ENCODE results near the gene MOGAT2. TPM values are rescaled to one million over a fixed set of nuclear protein-coding genes. Genes with fewer than 3 reads are reported as not detected.

Gene MOGAT2
- total and polyA plus RNA-seq, 2 of the 13 experiments (the other 11 are each of a cell fraction or from before 2014, with no cell fraction given), result 27.2 to 27.8 TPM

- no peak for TF ChIP-seq E2F1 (CRISPR knock-in tag; IDR thresholded peaks at IDR 0.05)
These were observed 61.3 kb downstream of the MOGAT2 start (continued) for GRCh38 chr11:75778962-75779361.

GRCh38 chr11:75779960-75780359, 62.3 kb downstream of the MOGAT2 start:
- intact Hi-C loops (cut with micrococcal nuclease; ENCODE audit: unreplicated experiment), result no loop called here
- Histone ChIP-seq H3K27me3 (ENCODE audit: control insufficient read depth in 1 of 2, insufficient read depth in 2 of 2, low read length in 2 of 2) (no peaks in the 10 kb centered on the region), H3K4me2 (ENCODE audit: low read depth, low read length) (no peak overlapping the region), H3K9me3 (ENCODE audit: low read length) (no peaks in the 10 kb centered on the region), H3K4me3 (replicated peaks in 1 of 3; ENCODE audit: insufficient read depth in 1 of 3, low read depth in 2 of 3, low read length in 3 of 3) (no peak overlapping the region), H3K79me2 (ENCODE audit: insufficient read depth, low read length) (no peaks in the 10 kb centered on the region), H3K4me1 (ENCODE audit: insufficient read depth, low read length) (peaks cover 52% of the 10 kb centered on the region), H3K9ac (ENCODE audit: insufficient read depth, low read depth, low read length) (no peak overlapping the region), H3K27ac (ENCODE audit: extremely low read length, insufficient read depth, low read length) (no peak overlapping the region), H2AFZ (ENCODE audit: low read length) (no peak overlapping the region), H3K36me3 (replicated peaks in 1 of 2; ENCODE audit: control insufficient read depth in 1 of 2, insufficient read depth in 2 of 2, low read length in 2 of 2) (peaks cover 0 to 14% of the 10 kb centered on the region in 2 experiments; a peak in 2 of 5 replicates), H4K20me1 (ENCODE audit: insufficient read depth, low read length) (no peaks in the 10 kb centered on the region)
- FAIRE-seq (no peak), ATAC-seq (no peak), DNase-seq (ENCODE audit: low spot score) (no peak)
- no TSS peak for BruUV-seq (replicated peaks)
- in situ Hi-C loops (cut with HindIII; ENCODE audit: extremely low pct_ligation_motif_present, low pct_unique_long_range_greater_than_20kb), result no loop called here
- no peak for TF ChIP-seq ZSCAN25 (CRISPR knock-in tag; IDR thresholded peaks at IDR 0.05)
- no peak for TF ChIP-seq NFYB (CRISPR knock-in tag; IDR thresholded peaks at IDR 0.05)
- ChIA-PET CTCF (ENCODE audit: low intra/inter-chr PET ratio, low total read pairs) (no interaction called here), POLR2A (interaction anchor here (0.9 to 7.9 kb wide), 5 partner anchors 10 to 60 kb away, joined by 3 to 138 read pairs (median 5); partner anchors contain the start of gene DGAT2)
- WGBS (ENCODE audit: low lambda C conversion rate), result 93% methylated on average over 2 of the region's 2 CpGs

GRCh38 chr11:75780888-75781287, 63.2 kb downstream of the MOGAT2 start:
- in situ Hi-C loops (cut with HindIII; ENCODE audit: extremely low pct_ligation_motif_present, low pct_unique_long_range_greater_than_20kb), result no loop called here
- BruUV-seq (replicated peaks), result no TSS peak
- no peak for TF ChIP-seq ZNF678 (CRISPR knock-in tag; IDR thresholded peaks at IDR 0.05)
- TF ChIP-seq GRHL1 (CRISPR knock-in tag; conservative IDR thresholded peaks at IDR 0.05), result no peak
- no peak for TF ChIP-seq DPF2 (CRISPR knock-in tag; IDR thresholded peaks at IDR 0.05; ENCODE audit: borderline replicate concordance, low read depth)
- TF ChIP-seq HNF4G (IDR thresholded peaks at IDR 0.05; ENCODE audit: borderline replicate concordance, low read depth, low read length), result no peak
- TF ChIP-seq HNF4G (CRISPR knock-in tag; IDR thresholded peaks at IDR 0.05; ENCODE audit: borderline replicate concordance, low read depth), result no peak
- no peak for TF ChIP-seq ZNF350 (CRISPR knock-in tag; IDR thresholded peaks at IDR 0.05; ENCODE audit: borderline replicate concordance, low read depth)
- no peak for TF ChIP-seq ZNF337 (CRISPR knock-in tag; IDR thresholded peaks at IDR 0.05; ENCODE audit: borderline replicate concordance, low read depth)
- TF ChIP-seq TRAFD1 (CRISPR knock-in tag; IDR thresholded peaks at IDR 0.05; ENCODE audit: borderline replicate concordance), result no peak
- TF ChIP-seq ESRRA (CRISPR knock-in tag; IDR thresholded peaks at IDR 0.05; ENCODE audit: low read depth), result no peak

More at GRCh38 chr11:75780888-75781287, 63.2 kb downstream of the MOGAT2 start:
- H4K20me1 ChIP-seq (ENCODE audit: insufficient read depth, low read length), result no peaks in the 10 kb centered on the region
- H2AFZ ChIP-seq (ENCODE audit: low read length), result no peak overlapping the region
- ATAC-seq, result no peak
- ChIA-PET CTCF (ENCODE audit: low intra/inter-chr PET ratio, low total read pairs) (no interaction called here), POLR2A (interaction anchor here (0.9 to 7.9 kb wide), 5 partner anchors 12 to 46 kb away, joined by 4 to 138 read pairs (median 8); partner anchors contain the start of gene DGAT2)
- no peaks in the 10 kb centered on the region for H3K27me3 ChIP-seq (ENCODE audit: control insufficient read depth in 1 of 2, insufficient read depth in 2 of 2, low read length in 2 of 2)
- H3K27ac ChIP-seq (ENCODE audit: extremely low read length, insufficient read depth, low read length), result peak overlapping the region; percentile 92
- intact Hi-C loops (cut with micrococcal nuclease; ENCODE audit: unreplicated experiment), result no loop called here
- FAIRE-seq, result no peak
- H3K36me3 ChIP-seq (replicated peaks in 1 of 2; ENCODE audit: control insufficient read depth in 1 of 2, insufficient read depth in 2 of 2, low read length in 2 of 2), result peaks cover 3 to 8% of the 10 kb centered on the region in 2 experiments; a peak in 3 of 5 replicates
- WGBS (ENCODE audit: low lambda C conversion rate), result 100% methylated on average over 1 of the region's 3 CpGs
- no peaks in the 10 kb centered on the region for H3K79me2 ChIP-seq (ENCODE audit: insufficient read depth, low read length)
- H3K4me3 ChIP-seq (replicated peaks in 1 of 3; ENCODE audit: insufficient read depth in 1 of 3, low read depth in 2 of 3, low read length in 3 of 3), result no peak overlapping the region
- no peak overlapping the region for H3K4me2 ChIP-seq (ENCODE audit: low read depth, low read length)
- DNase-seq (ENCODE audit: low spot score), result no peak
- H3K4me1 ChIP-seq (ENCODE audit: insufficient read depth, low read length), result peaks cover 62% of the 10 kb centered on the region
- H3K9ac ChIP-seq (ENCODE audit: insufficient read depth, low read depth, low read length), result no peak overlapping the region
- H3K9me3 ChIP-seq (ENCODE audit: low read length), result no peaks in the 10 kb centered on the region
